NB4 (cell line): ENCODE results near the gene IGSF6.

Experiments
- POLR2A ChIP-seq: IDR thresholded peaks from 2 replicates; pipeline ENCODE4 v1.6.1; 2011; ENCODE audit warnings: mild to moderate bottlenecking; ENCODE audit not compliant: insufficient read length; ENCODE audit errors: extremely low read depth
- TF ChIP-seq, protein P1 (sequence below): IDR thresholded peaks from one replicate; pipeline ENCODE4 v1.5.1; 2012; ENCODE audit warnings: low read depth, low read length
- TF ChIP-seq, protein P2 (sequence below): IDR thresholded peaks from 2 replicates; pipeline ENCODE4 v1.6.1; 2011; ENCODE audit warnings: low read depth, low read length

DNA sequence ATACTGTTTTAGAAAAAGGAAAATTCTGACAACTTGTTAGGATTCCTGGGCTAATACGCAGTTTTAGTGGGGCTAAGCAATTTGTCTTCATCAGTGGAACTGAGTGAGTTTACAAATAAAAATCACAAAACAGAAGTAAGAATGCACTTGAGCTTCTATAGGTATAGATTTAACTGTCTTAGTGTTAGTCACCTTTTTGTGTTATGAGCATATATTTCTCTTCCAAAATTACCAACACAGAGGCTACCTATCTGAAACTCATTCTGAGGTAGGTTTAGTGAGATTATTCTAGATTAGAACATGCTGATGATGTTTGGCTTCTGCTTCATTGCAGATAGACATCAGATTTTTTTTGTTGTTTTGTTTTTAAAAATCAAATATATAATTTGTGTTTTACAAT is 29.9 kb downstream of the IGSF6 start:
- TF ChIP-seq, protein P1, sequence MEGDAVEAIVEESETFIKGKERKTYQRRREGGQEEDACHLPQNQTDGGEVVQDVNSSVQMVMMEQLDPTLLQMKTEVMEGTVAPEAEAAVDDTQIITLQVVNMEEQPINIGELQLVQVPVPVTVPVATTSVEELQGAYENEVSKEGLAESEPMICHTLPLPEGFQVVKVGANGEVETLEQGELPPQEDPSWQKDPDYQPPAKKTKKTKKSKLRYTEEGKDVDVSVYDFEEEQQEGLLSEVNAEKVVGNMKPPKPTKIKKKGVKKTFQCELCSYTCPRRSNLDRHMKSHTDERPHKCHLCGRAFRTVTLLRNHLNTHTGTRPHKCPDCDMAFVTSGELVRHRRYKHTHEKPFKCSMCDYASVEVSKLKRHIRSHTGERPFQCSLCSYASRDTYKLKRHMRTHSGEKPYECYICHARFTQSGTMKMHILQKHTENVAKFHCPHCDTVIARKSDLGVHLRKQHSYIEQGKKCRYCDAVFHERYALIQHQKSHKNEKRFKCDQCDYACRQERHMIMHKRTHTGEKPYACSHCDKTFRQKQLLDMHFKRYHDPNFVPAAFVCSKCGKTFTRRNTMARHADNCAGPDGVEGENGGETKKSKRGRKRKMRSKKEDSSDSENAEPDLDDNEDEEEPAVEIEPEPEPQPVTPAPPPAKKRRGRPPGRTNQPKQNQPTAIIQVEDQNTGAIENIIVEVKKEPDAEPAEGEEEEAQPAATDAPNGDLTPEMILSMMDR = no peak
- TF ChIP-seq, protein P2, sequence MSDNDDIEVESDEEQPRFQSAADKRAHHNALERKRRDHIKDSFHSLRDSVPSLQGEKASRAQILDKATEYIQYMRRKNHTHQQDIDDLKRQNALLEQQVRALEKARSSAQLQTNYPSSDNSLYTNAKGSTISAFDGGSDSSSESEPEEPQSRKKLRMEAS = no peak
- TF ChIP-seq POLR2A = no peak
